ENCODE results near the gene RASGRP3.
A peak's percentile ranks its signal among the peaks of the same experiment; 100 is the strongest.
"Not testable (repeated sequence)": the region's sequence is repeated elsewhere in the genome, so short reads cannot be mapped to it uniquely, and the experiment has no call there.

Gene RASGRP3

DNA sequence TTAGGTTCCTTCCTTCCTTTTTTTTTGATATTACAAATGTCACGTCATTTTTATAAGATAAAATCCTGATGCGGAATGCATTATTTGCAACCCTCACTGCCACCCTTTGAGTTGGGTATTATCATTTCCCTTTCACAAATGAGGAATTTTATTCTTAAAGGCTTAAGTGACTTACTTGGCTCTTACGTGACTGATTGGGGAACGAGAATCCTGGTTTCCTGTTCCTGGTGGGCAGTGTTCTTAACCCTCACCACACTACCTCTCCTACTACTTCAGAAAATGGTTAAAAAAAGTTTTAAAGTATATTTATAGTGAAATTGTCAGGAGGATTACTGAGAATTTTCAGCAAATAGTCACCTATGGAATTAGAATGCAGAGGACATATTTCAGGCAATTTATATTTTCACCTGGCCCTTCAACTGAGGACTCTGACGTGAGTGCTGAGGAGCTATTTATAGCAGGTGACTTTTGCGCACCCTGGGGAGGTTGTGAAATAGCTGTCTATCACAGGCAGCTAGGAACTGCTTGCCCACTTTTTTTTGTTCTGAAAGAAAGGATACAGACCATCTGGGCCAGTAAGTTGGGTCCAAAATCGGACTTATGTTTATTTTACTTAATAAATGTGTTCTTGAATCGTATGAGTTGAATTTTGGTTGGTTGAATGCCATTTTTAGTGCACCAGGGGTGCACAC, 18.7 kb upstream of the RASGRP3 start:
- DNase-seq: no peak

DNA sequence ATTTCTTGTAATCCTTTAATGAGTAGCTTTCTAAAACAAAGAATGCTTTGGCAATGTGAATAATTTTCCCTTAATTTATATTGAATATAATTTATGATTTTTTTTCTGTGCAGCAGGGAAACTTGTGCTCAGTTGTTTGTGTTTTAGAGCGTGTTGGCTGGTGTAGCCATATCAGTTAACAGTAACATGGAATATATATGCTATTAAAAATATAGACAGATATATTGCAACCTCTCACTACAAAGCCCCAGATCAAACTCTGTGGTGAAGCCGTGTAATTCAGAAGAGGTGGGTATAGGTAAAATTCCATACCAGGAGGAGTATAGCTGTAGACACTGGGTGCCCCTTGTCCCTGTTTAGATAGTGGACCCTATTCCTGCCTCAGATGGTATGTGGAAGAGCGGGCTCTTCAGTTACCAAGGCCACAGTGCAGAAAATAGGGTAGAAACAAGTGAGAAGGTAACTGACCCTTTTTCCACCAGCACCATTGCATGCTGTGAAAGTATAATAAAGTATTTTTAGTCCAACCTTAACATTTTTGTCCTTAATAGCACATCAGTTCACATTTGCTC, 18.1 kb upstream of the RASGRP3 start:
- DNase-seq: no peak

DNA sequence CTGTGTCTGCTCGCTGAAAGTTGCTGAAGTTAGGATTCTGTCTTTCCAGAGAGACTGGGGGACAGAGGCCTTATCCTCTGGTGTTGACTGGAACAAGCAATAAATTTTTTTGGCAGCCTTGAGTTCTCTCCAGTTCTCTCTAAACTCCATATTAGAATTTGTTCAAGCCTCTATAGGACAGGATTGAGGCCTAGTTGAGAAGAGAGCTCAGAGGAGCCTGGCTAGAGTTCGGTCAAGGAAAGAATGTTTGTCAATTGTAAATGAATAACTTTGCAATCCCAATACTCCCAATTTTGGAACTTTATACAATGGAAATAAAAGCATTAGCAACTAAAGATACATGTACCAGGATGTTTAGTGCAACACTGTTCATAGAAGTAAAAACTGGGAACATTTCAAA, 16.7 kb upstream of the RASGRP3 start:
- DNase-seq: no peak

DNA sequence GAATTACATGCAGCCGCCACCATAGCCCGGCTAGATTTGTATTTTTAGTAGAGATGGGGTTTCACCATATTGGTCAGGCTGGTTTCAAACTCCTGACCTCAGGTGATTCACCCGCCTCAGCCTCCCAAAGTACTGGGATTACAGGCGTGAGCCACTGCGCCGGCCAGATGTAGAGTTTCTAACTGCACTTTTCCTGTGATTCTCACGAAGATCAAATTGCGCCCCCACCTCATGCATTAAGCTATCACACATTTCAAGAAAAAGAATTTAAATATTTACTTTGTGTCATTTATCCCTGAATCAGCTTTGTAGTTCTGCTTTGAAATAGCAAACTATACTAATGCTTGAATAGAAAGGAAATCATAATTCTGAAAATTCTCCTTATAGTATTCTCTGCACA, 13.9 kb upstream of the RASGRP3 start:
- not testable (repeated sequence) for DNase-seq

DNA sequence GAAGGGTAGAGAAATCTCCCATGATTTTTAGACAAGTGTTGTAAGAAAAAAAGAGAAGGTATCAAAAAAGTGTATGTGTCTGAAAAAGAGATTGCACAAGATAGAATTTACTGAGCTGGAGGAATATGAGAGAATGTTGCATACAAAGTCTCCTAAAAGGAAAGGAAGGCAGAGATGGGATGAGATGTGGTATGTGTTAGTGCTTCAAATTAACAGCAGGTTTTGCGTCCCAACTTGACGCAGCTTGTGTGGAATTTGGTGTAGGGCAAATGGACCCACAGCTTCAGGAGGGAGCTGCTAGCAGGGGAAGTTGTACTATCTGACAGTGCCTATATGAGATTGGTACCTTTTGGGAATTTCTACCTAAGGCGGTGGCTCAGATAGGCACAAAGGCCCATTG, 9.0 kb upstream of the RASGRP3 start:
- no peak for DNase-seq

DNA sequence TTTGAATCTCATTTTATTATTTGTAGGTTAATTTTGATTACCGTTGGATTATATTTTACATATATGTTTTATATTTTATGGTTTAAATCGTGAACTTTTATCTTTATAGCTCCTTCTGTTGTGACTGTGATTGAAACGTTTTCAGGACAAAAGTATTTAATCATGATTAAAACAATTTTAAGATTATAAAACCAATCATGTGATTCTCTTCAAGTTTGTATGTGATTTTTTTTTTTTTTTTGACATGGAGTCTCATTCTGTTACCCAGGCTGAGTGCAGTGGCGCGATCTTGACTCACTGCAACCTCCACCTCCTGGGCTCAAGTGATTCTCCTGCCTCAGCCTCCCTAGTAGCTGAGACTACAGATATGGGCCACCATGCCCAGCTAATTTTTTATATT, 7.2 kb upstream of the RASGRP3 start:
- no peak for DNase-seq

DNA sequence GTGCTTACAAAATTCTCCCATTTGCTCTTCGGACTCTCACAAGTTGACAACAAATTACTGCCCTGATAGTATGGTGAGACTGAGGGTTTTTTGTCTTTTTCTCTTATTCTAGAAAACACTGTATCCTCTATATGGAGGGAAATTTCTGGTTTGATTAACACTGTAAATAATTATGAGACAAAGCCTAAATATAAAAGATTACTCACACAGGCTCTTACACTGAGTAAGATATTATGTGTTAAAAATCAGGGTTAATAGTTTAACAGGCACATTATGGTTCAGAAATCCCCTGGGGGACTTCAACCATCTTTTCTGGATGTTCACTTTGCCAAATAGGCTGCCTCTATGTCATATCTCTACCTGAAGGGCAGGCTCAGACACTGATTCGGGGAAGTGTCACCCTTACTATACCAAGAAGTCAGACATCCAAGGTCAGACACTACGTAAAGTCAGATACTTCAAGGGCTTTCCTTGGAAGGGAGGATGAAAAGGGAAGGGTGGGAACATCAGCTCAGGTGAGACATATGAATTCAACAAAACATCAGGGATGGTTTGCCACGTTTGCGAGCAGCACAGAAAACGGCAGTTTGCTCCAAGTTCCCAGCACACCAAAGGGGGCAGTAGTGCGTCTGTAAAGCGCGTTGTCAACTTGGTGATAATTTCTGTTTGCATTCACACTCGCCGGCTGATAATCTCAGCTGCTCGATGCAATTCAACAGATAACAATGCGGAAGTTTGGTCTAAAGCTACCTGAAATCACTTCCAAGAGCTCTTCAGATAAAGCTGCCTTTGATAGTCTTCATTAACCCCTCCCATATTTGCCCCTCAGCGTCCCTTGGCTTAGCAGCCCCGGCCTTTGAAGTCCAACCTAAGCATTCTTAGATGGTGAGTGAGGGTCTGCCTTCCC, 972 bp upstream of the RASGRP3 start:
- DNase-seq: peak; percentile 82

DNA sequence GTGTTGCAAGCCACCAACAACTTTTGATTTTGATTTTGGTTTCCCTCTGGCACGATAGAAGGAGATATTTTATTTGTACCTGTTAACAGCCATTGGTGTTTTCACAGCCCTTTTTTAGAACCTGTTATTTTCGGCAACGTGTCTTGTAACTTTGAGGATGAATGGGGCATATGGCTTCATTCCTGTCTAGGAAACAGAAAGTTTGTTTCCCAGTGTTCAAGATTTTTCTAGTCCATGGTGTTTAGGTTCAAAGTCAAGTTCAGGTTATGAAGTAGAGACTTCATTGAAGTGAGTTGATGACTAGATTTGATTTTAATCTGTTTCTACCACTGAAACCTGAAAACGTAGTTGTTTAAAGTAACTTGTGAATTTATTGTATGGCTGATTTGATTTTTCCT, 343 bp downstream of the RASGRP3 start:
- no peak for DNase-seq

DNA sequence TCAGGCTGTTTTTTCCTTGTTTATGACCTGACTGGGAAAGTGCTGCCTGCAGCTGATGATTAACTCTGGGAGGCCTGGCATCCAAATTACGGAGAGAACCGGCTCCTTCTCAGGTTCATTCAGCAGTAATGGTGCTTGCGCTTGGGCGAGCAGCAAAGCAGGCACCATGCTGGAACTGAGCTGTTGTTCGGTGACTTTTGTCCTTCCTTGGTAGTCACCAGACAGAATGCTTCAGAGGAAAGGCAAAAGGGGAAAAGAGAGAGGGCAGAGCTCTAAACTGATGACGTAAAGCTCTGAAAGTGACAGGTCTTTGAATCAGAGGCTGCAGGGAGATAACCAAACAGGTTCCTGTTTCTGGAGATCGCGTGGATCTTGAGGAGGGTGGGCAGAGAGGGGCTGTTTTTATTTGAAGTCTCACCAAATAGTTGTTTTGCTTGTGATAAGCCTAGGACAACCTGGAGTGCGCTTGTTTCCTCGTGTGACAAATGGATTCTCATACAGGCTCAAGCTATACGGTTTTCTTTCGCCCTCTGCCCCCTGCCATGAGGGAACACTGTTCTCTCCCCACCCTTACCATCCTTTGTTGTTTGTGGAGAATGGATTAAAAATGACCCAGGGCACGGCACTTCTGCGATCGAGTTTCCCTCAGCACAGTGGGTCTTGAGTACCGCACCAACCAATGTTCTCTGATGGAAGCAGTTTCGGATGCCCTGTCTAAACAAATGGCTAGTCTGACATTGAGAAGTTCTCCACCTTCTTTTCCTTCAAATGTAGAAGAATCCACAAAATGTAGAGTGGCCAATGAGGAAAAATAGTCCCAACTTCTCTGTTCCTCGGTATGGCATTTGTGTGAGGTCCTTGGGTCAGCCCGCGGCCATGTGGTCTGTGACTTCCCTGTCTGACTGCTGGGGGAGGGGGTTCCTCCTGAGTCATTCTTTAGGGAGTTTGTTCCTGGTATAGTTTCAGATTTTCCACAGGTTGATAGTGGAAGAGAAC, 1.3 kb downstream of the RASGRP3 start:
- DNase-seq: peak; percentile 45 to 52

DNA sequence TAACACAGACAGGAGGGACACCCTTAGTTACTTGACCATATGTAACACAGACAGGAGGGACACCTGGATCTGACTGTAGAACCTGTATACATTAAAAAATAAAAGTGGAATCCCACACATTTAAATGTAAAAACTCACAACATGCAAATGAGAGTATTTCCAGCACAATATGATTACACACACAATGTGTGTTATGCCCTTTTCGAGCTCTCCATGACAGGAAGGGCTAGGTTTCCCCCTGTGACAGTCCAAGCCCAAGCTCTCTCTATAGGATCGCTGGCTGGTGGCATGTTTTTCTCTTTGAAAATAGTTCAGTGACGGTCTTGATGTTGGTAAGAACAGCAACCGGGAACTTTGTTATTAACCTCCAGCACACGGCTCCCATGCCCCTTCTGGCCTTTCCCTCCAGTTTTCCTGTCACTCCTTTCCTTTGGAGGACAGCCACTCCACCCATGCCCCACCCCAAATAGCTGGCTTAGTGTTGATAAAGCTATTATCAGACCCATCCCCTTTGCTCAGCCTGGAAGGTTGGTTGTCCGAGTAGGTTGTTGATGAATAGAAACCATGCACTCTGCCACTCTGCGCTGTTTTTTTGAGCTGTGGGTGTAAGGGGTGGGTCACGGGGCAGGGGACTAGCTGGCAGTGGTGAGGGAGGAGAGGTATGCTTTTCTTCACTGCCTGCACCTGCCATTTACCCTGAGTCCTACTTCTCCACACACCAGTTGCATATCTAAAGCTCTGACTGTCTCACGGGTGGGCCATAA, 2.7 kb downstream of the RASGRP3 start:
- DNase-seq: no peak

DNA sequence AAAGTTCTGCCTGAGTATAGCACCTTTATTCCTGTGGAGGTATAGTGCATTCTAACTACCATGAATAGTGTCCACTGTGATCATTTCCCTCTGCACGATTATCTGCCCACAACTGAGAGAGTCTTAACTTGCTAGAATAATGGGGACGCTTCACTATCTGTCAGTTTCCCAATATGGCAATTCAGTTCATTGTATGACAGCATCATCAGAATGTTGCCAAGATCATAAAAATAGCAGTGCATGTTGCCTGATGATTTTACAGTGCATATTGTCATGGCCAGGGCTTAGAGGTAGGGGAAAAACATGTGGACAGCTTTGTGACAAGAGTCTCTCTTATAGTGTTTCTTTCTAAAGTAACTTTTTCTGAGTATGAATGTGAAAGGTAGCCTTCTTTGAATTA, 6.1 kb downstream of the RASGRP3 start:
- no peak for DNase-seq

DNA sequence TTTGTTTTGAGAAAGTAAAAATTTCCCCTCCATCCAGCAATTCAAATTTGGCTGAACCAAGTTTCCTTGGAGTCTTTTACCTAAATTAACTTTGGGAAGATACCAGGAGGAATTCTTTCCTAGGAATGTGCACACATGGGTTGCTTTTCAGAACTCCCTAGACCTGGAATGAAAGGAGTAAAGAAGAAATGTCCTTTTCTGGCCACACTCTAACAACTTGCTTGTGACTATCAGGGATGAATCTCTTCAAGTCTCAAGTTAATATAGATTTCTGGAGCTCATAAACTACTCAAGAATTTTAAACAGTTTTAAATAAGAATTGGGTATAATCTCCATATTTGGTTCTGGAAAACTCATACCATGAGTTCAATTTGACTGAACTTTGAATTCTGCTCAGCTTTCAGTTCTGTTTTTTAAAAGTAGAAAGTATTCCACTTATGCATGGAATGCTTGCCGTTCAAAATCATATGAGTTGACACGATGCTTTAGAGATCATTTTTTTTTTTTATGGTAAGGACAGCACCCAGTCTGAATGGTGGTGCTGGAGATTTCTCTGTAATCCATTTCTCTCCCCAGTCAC, 7.7 kb downstream of the RASGRP3 start:
- no peak for DNase-seq

DNA sequence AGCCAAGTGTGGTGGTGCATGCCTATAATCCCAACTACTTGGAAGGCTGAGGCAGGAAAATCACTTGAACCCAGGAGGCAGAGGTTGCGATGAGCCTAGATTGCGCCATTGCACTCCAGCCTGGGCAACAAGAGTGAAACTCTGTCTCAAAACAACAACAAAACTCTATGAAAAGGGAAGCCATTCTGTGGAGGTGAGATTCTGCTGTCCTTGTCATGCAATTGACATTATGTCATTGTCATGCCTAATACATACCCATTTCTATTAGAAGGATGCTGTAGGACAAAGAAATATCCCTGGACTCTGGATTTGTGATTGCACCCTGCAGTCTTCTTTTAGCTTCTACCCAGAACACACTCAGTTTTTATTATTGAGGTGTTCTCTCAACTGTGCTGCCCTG, 8.6 kb downstream of the RASGRP3 start:
- no peak for DNase-seq

DNA sequence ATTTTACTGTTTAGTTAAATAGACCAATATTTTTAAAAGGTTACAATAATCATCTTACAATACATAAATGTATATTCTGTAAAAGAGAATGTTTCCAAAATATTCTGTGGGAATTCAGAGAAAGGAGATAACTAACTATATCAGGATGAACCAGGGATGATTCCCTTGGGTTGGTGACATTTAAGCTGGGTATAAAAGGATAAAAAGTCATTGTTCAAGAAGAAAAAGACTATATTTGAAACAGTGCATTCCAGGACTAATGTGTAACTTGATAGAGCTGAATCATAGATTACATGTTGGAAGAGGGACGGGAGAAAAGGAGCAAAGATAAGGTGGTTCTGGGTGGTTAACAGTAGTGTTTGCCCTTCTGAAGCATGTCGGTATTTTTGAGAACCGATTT, 10.1 kb downstream of the RASGRP3 start:
- no peak for DNase-seq

DNA sequence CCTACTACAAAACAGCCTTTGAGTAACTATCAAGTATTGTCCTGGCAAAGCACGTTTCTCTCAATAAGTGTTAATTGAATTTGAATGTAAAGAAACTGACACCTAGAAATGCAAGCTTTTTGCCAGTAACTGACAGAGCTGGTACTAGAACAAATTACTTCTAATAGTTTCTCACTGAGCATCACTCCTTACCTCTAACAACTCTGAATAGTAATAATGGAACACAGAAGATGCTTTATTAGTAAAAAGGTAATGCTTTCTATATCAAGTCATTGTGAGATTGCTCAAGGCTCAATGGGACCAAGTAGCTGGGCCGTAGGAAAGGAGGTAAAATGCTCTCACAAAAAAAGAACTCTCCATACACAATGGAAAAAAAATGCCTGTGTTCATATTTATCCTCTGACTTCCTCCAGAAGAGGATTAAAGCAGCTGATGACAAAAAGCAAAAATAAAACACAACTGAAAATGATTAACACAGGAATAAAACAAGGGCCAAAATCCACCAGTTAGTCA, 11.8 kb downstream of the RASGRP3 start:
- no peak for DNase-seq

DNA sequence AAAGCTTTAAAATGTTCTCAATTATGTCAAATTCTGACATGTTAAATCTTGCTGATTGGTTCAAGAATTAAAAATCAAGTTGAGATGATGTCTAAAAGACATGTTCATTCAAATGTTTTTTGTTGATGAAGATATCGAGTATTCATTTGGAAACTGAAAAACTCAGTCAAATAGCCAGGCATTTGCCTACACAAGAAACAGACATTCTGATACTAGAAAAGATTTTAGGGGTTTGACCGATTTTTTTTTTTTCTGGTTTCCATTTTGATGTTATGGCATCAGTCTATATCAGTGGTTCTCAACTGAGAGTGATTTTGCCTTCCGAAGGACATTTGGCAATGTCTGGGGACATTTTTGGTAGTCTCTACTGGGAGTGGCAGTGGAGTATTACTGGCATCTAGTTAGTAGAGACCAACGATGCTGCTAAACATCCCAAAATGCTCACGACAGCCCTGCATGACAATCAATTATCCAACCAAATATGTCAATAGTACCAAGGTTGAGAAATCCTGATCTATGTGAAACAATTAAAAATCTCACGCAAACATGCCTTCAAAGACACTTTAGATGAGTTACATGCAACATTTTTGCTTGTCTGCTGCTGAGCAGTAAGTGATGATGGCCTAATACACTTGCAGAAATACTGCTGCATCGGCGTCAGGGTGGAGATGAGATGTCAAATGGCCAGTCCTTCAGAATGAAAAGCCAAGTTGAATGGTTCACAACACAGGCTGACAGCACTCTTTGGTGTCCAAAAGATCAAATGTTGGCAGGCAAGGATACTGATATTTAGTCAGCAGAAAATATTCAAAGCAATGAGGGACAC, 12.5 kb downstream of the RASGRP3 start:
- no peak for DNase-seq

DNA sequence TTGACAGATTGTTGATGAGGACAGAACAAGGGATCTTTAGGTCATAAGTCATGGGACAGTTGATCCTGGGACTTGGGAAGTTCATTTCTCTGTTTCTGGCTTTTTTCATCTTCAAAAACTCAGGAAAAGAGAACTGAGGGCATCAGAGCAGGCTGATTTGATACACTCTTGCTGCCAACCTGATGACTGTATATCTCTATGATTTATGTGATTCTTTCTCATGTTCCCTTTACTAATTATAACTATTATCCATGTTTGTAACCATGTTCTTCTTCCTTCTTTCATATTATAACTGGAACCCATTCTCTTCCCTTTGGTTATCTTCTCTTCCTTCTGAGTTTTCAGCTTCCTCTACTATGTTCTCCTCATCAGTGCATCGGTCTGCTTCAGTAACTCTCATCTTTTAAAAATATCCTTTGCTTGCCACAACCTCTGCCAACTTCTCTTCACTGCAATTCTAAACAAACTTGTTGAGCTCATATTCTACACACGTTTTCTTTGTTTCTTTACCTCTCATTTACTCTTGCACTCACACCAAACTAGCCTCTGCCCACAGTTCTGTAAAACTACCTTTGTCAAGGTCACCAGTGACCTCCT, 13.5 kb downstream of the RASGRP3 start:
- no peak for DNase-seq

DNA sequence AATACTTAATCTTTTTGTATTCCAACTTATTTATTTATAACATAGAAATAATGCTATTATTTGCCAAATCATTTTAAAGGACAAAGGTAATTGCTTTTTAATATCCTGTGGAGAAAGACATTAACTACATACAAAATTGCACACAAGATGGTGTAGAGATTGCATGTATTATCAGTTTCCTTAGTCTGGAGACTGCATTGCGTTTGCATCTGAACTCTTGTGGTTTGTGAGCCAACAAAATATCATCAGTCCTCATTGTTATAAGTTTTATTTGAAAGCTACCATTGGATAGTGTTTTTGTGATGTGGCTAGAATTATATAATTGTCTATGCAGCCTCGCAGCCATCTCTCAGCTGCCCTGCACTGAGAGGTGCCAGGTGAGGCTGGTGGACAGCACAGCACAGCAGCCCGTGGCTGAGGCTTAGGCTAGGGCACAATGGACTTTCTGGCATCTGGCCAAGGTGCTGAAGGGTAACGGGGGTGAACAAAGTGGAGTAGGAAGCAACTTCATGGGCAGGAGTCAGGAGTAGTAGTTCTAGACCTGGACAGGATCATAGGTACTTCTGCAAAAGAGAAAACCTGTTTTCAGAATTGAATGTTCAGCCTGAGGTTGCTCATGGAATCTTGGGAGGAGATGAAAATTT, 15.1 kb downstream of the RASGRP3 start:
- DNase-seq: no peak

DNA sequence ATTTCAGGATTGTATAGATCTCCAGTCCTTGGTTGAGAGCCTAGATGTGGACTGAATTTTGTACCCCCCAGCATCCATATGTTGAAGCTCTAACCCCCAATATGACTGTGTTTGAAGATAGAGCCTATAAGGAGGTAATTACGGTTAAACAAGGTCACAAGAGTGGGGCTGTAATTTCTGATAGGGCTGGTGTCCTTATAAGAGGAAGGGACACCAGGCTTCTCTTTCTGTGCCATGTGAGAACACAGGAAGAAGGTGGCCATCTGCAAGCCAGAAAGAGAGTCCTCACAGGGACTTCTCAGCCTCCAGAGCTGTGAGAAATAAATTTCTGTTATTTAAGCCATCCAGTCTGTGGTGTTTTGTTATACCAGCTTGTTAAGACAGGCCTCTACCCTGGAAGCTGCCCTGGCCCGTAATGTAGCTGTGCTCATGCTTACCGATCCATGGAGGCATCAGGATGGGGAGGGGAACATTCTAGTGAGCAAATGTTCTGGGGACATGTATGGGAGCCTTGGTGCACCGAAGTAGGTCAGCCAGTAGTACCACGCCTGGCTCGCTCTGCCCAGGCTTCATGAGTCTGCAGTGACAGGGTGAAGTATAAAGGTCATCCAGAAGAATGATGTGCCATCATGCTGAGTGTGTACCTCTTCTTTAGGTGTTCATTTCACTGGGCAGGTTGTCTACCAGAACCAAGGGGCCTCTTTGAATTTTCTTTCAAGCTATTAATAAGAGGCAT, 16.1 kb downstream of the RASGRP3 start:
- no peak for DNase-seq
